ENCODE measurements around the gene TENM3.

TENM3 gene

GRCh38 chr4:182528819-182529218 is 285.6 kb downstream of the TENM3 start:
- ATAC-seq (no peak), DNase-seq (no peak)
- Mint-ChIP-seq H3K27me3 (peaks cover 25% of the 10 kb centered on the region), H3K27ac (no peak overlapping the region), H3K4me3 (no peak overlapping the region), H3K4me1 (no peaks in the 10 kb centered on the region), H3K9me3 (no peaks in the 10 kb centered on the region)

- H3K4me3 Mint-ChIP-seq = no peak overlapping the region
- H3K27me3 Mint-ChIP-seq = peaks cover 25% of the 10 kb centered on the region
- no peaks in the 10 kb centered on the region for H3K9me3 Mint-ChIP-seq
- H3K27ac Mint-ChIP-seq = no peak overlapping the region
- ATAC-seq (no peak), DNase-seq (no peak)
- no peaks in the 10 kb centered on the region for H3K4me1 Mint-ChIP-seq
These were observed 287.2 kb downstream of the TENM3 start for GRCh38 chr4:182530451-182530850.

GRCh38 chr4:182531555-182532162 is 288.5 kb downstream of the TENM3 start:
- DNase-seq (no peak), ATAC-seq (no peak)
- no peak overlapping the region for H3K4me3 Mint-ChIP-seq
- no peaks in the 10 kb centered on the region for H3K9me3 Mint-ChIP-seq
- no peak overlapping the region for H3K27ac Mint-ChIP-seq
- no peaks in the 10 kb centered on the region for H3K4me1 Mint-ChIP-seq
- peaks cover 17% of the 10 kb centered on the region for H3K27me3 Mint-ChIP-seq

- Mint-ChIP-seq H3K27ac (no peak overlapping the region), H3K4me1 (no peaks in the 10 kb centered on the region), H3K27me3 (peaks cover 9% of the 10 kb centered on the region), H3K4me3 (no peak overlapping the region), H3K9me3 (no peaks in the 10 kb centered on the region)
- no peak for DNase-seq
- ATAC-seq = no peak
These were observed 289.2 kb downstream of the TENM3 start for GRCh38 chr4:182532441-182532840.

- no peak overlapping the region for H3K4me3 Mint-ChIP-seq
- DNase-seq (no peak), ATAC-seq (no peak)
- H3K27ac Mint-ChIP-seq = no peak overlapping the region
- H3K4me1 Mint-ChIP-seq = no peaks in the 10 kb centered on the region
- no peaks in the 10 kb centered on the region for H3K9me3 Mint-ChIP-seq
- H3K27me3 Mint-ChIP-seq = peaks cover 9% of the 10 kb centered on the region
These were observed 290.8 kb downstream of the TENM3 start for GRCh38 chr4:182533964-182534363.

GRCh38 chr4:182536221-182536811 is 293.1 kb downstream of the TENM3 start:
- Mint-ChIP-seq H3K27me3 (no peaks in the 10 kb centered on the region), H3K9me3 (no peaks in the 10 kb centered on the region), H3K4me1 (no peaks in the 10 kb centered on the region), H3K4me3 (no peak overlapping the region), H3K27ac (no peak overlapping the region)
- no peak for DNase-seq
- no peak for ATAC-seq

GRCh38 chr4:182537031-182537795 is 294.0 kb downstream of the TENM3 start:
- no peak for ATAC-seq
- no peak overlapping the region for H3K27ac Mint-ChIP-seq

GRCh38 chr4:182538031-182538430 is 294.8 kb downstream of the TENM3 start:
- no peak overlapping the region for H3K4me3 Mint-ChIP-seq
- no peak overlapping the region for H3K27ac Mint-ChIP-seq
- H3K27me3 Mint-ChIP-seq = no peaks in the 10 kb centered on the region
- H3K9me3 Mint-ChIP-seq = no peaks in the 10 kb centered on the region
- DNase-seq (no peak), ATAC-seq (no peak)
- no peaks in the 10 kb centered on the region for H3K4me1 Mint-ChIP-seq

More at GRCh38 chr4:182537031-182537795, 294.0 kb downstream of the TENM3 start:
- H3K27me3 Mint-ChIP-seq = no peaks in the 10 kb centered on the region
- no peaks in the 10 kb centered on the region for H3K9me3 Mint-ChIP-seq
- H3K4me3 Mint-ChIP-seq = no peak overlapping the region
- no peaks in the 10 kb centered on the region for H3K4me1 Mint-ChIP-seq
- no peak for DNase-seq

- H3K9me3 Mint-ChIP-seq = no peaks in the 10 kb centered on the region
- H3K4me1 Mint-ChIP-seq = no peaks in the 10 kb centered on the region
- H3K27ac Mint-ChIP-seq = no peak overlapping the region
- ATAC-seq = no peak
- H3K27me3 Mint-ChIP-seq = peaks cover 3% of the 10 kb centered on the region
- H3K4me3 Mint-ChIP-seq = no peak overlapping the region
- no peak for DNase-seq
These were observed 297.3 kb downstream of the TENM3 start for GRCh38 chr4:182540496-182540895.

- Mint-ChIP-seq H3K4me3 (no peak overlapping the region), H3K27me3 (peaks cover 8% of the 10 kb centered on the region), H3K9me3 (no peaks in the 10 kb centered on the region), H3K27ac (no peak overlapping the region), H3K4me1 (no peaks in the 10 kb centered on the region)
- DNase-seq (no peak), ATAC-seq (peak; percentile 40)
These were observed 304.2 kb downstream of the TENM3 start for GRCh38 chr4:182547435-182547834.

GRCh38 chr4:182548156-182548555 is 305.0 kb downstream of the TENM3 start:
- H3K9me3 Mint-ChIP-seq = no peaks in the 10 kb centered on the region

GRCh38 chr4:182549356-182549755 is 306.2 kb downstream of the TENM3 start:
- ATAC-seq = no peak
- Mint-ChIP-seq H3K9me3 (no peaks in the 10 kb centered on the region), H3K27me3 (peaks cover 17% of the 10 kb centered on the region), H3K4me1 (no peaks in the 10 kb centered on the region), H3K27ac (no peak overlapping the region), H3K4me3 (no peak overlapping the region)
- no peak for DNase-seq

More at GRCh38 chr4:182548156-182548555, 305.0 kb downstream of the TENM3 start:
- Mint-ChIP-seq H3K27ac (no peak overlapping the region), H3K4me3 (no peak overlapping the region), H3K27me3 (peaks cover 8% of the 10 kb centered on the region), H3K4me1 (no peaks in the 10 kb centered on the region)
- DNase-seq (no peak), ATAC-seq (no peak)

GRCh38 chr4:182552948-182553347 is 309.7 kb downstream of the TENM3 start:
- Mint-ChIP-seq H3K4me3 (no peak overlapping the region), H3K27me3 (peaks cover 12% of the 10 kb centered on the region), H3K27ac (no peak overlapping the region), H3K4me1 (no peaks in the 10 kb centered on the region), H3K9me3 (no peaks in the 10 kb centered on the region)
- DNase-seq (no peak), ATAC-seq (no peak)

GRCh38 chr4:182553653-182554052 is 310.5 kb downstream of the TENM3 start:
- Mint-ChIP-seq H3K4me1 (no peaks in the 10 kb centered on the region), H3K27me3 (peaks cover 12% of the 10 kb centered on the region), H3K27ac (no peak overlapping the region), H3K9me3 (no peaks in the 10 kb centered on the region), H3K4me3 (no peak overlapping the region)
- ATAC-seq (no peak), DNase-seq (no peak)

- no peak overlapping the region for H3K4me3 Mint-ChIP-seq
- no peak for ATAC-seq
These were observed 311.5 kb downstream of the TENM3 start for GRCh38 chr4:182554736-182555135.

GRCh38 chr4:182555997-182556418 is 312.8 kb downstream of the TENM3 start:
- no peak overlapping the region for H3K4me3 Mint-ChIP-seq
- H3K4me1 Mint-ChIP-seq = no peaks in the 10 kb centered on the region
- DNase-seq = no peak
- H3K9me3 Mint-ChIP-seq = no peaks in the 10 kb centered on the region
- peaks cover 22% of the 10 kb centered on the region for H3K27me3 Mint-ChIP-seq
- no peak for ATAC-seq
- H3K27ac Mint-ChIP-seq = no peak overlapping the region

More at GRCh38 chr4:182554736-182555135, 311.5 kb downstream of the TENM3 start:
- Mint-ChIP-seq H3K27ac (no peak overlapping the region), H3K4me1 (no peaks in the 10 kb centered on the region), H3K27me3 (peaks cover 12% of the 10 kb centered on the region), H3K9me3 (no peaks in the 10 kb centered on the region)
- no peak for DNase-seq

Measured in stimulated activated naive CD8-positive, alpha-beta T cell treated with anti-CD3 and anti-CD28 coated beads, Interleukin-15, amount 100 ng/mL, for 72 hours (primary cell).